Measurements from ENCODE around the gene EBPL.

The EBPL gene

DNA sequence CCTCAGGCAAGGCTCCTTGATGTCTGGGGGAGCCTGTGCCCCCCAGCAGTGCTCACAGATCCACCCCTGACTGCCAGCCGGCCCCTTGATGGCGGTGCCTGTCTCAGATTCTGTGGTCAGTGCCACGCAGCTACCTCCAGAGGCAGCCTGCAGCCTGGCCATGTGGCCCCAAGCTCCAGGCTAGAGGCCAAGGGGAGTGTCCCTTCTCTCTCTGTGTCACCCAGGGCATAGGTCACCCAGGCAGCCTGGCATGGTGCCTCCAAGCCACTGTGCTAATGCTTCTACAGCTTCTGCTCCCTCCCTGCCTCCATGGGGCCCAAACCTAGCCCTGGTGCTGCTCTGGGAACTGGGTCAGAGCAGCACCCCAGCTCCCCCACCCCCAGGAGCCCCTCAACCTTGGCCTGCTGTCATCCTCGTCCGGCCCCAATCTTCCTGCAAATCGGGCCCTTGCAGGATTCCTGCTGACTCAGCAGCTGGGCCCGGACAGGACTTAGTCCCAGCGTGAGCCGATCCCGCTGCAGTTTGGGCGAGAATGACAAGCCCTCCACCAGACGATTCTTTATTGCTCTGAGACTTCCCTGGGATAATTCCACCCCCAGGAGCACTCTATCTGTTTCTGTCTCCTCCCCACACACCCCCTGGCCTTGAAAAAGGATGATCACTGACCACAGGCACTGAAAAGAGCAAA, 65.8 kb downstream of the EBPL start:
- TF ChIP-seq CREB5 (CRISPR knock-in tag; IDR thresholded peaks at IDR 0.05; ENCODE audit: low read depth) (no peak), ZNF70 (CRISPR knock-in tag; IDR thresholded peaks at IDR 0.05) (no peak), PPARA (CRISPR knock-in tag; IDR thresholded peaks at IDR 0.05; ENCODE audit: borderline replicate concordance) (no peak), ESRRG (CRISPR knock-in tag; IDR thresholded peaks at IDR 0.05) (no peak)
- TF ChIP-seq, protein P1, sequence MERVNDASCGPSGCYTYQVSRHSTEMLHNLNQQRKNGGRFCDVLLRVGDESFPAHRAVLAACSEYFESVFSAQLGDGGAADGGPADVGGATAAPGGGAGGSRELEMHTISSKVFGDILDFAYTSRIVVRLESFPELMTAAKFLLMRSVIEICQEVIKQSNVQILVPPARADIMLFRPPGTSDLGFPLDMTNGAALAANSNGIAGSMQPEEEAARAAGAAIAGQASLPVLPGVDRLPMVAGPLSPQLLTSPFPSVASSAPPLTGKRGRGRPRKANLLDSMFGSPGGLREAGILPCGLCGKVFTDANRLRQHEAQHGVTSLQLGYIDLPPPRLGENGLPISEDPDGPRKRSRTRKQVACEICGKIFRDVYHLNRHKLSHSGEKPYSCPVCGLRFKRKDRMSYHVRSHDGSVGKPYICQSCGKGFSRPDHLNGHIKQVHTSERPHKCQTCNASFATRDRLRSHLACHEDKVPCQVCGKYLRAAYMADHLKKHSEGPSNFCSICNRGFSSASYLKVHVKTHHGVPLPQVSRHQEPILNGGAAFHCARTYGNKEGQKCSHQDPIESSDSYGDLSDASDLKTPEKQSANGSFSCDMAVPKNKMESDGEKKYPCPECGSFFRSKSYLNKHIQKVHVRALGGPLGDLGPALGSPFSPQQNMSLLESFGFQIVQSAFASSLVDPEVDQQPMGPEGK (CRISPR knock-in tag; IDR thresholded peaks at IDR 0.05; ENCODE audit: borderline replicate concordance), result no peak
- no peak; the same call in 2 of the 3 replicates for ATAC-seq

DNA sequence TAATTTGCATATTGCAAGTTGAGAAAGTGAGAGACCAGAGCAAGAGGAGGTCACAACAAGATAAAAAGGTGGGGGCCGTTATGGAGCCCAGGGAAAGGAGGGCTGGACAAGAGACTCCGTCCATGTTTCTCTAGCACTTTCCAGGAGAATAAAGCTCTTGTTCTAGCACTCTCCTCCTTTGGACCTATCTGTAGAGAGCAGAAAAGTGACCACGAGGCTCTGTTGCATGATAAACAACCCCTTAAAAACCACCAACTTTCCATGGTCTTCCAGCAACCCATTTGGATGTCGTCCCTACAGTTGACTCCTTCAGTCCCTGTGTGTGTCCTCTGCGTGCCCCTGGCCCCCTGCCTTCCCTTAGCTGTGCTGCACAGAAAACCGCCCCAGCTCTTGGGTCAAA, 67.1 kb downstream of the EBPL start:
- TF ChIP-seq ZFP30 (CRISPR knock-in tag; IDR thresholded peaks at IDR 0.05) (no peak), POU6F1 (CRISPR knock-in tag; IDR thresholded peaks at IDR 0.05; ENCODE audit: borderline replicate concordance, low read depth) (no peak), ZNF565 (CRISPR knock-in tag; conservative IDR thresholded peaks at IDR 0.05; ENCODE audit: low read depth) (no peak), ARNTL (CRISPR knock-in tag; IDR thresholded peaks at IDR 0.05; ENCODE audit: borderline replicate concordance, low read depth) (no peak), TOX (CRISPR knock-in tag; IDR thresholded peaks at IDR 0.05; ENCODE audit: borderline replicate concordance) (no peak), ZNF8 (CRISPR knock-in tag; IDR thresholded peaks at IDR 0.05) (no peak), PPARA (CRISPR knock-in tag; IDR thresholded peaks at IDR 0.05; ENCODE audit: borderline replicate concordance) (no peak), GLIS3 (CRISPR knock-in tag; IDR thresholded peaks at IDR 0.05) (no peak), TSHZ2 (CRISPR knock-in tag; IDR thresholded peaks at IDR 0.05) (no peak), ZNF70 (CRISPR knock-in tag; IDR thresholded peaks at IDR 0.05) (no peak), CREB5 (CRISPR knock-in tag; IDR thresholded peaks at IDR 0.05; ENCODE audit: low read depth) (no peak)
- TF ChIP-seq, protein P1 (CRISPR knock-in tag; IDR thresholded peaks at IDR 0.05; ENCODE audit: borderline replicate concordance), result no peak
- TF ChIP-seq, protein P2, sequence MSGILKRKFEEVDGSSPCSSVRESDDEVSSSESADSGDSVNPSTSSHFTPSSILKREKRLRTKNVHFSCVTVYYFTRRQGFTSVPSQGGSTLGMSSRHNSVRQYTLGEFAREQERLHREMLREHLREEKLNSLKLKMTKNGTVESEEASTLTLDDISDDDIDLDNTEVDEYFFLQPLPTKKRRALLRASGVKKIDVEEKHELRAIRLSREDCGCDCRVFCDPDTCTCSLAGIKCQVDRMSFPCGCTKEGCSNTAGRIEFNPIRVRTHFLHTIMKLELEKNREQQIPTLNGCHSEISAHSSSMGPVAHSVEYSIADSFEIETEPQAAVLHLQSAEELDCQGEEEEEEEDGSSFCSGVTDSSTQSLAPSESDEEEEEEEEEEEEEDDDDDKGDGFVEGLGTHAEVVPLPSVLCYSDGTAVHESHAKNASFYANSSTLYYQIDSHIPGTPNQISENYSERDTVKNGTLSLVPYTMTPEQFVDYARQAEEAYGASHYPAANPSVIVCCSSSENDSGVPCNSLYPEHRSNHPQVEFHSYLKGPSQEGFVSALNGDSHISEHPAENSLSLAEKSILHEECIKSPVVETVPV (CRISPR knock-in tag; IDR thresholded peaks at IDR 0.05), result no peak
- ATAC-seq, result no peak

All from SK-N-SH treated with all-trans-retinoic acid at 6 μM for 48 hours (cell line).